Stromal cell of bone marrow (primary cell): Measurements from ENCODE around the gene NAALADL2.
"Not testable (repeated sequence)": the region's sequence is repeated elsewhere in the genome, so short reads cannot be mapped to it uniquely, and the experiment has no call there.

ENCODE experiments used
- DNase-seq: peaks from one replicate; pipeline ENCODE4 v3.0.0-alpha.2; 2012; ENCODE audit warnings: low read depth

Gene NAALADL2

DNA sequence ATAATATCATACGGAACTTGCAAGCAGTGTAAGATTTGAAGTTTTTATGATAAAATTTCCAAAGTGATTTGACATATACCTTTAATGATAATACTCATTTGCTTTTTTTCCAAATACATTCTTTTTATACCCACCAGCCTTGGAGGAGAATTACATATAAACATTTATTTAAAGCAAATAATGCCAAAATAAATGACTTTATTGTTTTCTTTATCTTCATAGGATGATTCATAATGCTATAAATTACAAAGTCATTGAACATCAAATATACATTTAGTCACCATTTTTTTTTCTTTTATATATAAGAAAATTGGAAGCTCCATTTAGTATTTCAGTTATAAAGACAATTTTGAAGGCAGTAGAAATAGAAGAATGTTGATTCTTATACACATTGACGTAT lies 450.9 kb downstream of the NAALADL2 start:
- no peak for DNase-seq

DNA sequence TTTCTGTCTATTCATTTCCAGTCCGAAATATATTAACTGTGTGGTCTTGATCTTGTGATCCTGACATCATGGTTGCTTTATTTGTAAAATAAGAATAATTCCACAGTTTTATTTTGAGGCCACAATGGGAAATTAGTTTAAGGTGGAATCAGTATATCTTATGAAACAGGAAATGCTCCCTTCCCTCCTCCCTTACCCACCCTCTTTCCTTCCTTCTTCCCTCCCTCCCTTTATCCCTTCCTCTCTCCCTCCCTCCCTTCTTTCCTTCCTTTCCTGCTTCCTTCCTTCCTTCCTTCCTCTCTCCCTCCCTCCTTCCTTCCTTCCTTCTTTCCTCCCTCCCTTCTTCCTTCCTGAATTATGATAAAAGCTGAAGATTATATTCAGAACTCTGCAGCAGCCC lies 452.3 kb downstream of the NAALADL2 start:
- DNase-seq = no peak

DNA sequence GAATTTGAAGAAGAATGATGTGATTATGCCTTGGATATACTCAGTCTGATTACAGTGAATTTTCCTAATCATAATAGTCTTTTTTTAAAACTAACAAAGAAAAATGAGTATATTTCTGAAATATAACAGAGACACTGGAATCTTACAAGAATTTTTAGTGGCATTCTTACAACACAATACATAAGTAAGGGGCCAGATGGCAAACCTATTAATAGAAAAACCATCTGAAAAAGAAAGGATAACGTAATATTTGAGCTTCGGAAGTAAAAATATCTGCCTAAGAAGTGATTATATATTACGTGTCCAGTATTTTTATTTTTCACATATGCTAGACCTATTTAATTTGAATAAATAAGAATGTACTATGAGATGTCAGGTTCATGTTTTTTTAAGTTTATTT lies 452.8 kb downstream of the NAALADL2 start:
- no peak for DNase-seq

DNA sequence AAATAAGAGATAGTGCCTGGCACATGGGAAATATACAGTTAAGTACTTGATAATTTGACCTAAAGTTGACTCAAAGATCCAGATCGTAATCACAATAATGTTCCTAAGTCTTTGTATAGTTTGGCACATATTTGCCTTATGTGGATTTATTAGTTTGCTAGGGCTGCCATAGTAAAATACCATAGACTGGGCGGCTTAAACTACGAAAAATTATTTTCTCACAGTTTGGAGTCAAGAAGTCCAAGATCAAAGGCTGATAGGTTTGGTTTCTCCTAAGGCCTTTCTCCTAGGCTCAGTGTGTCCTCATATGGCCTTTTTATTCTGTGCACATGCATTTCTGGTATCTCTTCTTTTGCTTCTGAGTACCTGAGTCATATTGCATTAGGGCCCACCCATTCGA lies 453.7 kb downstream of the NAALADL2 start:
- DNase-seq = no peak

DNA sequence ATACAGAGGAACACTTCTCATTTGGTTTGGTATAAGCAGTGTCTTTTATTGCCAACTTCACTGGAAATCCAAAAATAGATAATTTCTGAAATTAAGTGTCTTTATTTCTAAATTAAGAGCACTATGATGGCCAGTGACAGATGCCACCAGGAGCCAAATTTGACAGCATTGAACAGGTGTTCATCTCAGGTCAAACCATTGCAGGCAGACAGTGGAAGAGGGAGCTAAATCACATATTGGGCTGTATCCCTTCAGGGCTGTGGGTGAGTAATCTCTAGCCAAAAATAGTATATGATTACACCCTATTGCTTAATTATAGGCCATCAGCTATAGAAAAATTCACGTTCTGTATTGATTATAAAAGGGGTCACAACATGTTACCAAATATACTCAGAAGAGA lies 457.7 kb downstream of the NAALADL2 start:
- DNase-seq = no peak

DNA sequence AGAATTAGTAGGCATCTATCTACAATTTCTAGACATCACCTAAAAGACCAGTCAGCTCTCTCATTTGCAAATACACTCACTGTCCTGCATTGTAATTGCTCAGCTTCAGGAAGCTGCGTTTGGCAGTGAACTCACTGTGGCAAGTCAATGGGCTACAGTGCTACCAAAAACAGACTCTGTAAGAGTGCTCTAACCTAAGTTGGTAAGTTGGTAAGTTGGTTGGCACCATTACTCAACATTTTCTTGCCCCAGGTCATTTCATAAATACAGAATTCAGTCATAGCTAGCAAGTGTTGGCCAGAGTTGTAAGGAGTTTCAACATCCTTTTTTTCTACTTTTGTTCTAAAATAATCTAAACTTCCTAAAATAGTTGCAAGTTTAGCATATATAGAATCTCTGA lies 466.3 kb downstream of the NAALADL2 start:
- DNase-seq = no peak

DNA sequence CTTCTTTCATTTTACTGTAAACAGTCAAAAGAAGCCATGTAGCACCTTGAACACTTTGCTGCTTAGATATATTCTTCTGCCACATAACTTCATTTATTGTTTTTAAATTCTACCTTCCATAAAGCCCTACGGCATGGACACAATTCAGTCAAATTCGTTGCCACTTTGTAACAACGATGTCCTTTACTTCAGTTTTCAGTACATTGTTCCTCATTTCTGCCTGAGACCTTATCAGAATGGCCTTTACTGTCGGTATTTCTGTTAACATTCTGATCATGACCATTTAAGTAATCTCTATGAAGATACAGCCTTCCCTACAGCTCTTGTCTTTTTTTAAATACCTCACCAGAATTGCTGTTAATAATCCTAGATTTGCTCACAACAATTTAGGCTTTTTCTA lies 466.9 kb downstream of the NAALADL2 start:
- no peak for DNase-seq

DNA sequence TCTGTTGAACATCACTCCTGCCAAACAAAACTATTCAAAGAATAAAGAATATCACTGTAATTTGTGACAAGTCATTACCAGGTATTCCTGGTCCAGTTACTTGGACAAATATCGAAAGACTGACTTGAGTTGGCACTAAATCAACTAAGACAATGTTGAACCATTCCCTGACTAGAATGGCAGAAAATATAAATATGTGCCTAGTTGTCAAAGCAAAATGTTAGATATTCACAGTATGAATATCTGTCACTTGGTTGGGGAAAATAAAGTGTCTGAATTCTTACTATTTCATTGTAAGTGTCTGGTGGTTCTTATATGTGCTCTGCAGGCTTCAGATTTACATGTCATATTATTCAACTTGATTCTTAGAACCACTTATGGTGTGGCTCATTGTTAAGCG lies 470.2 kb downstream of the NAALADL2 start:
- no peak for DNase-seq

DNA sequence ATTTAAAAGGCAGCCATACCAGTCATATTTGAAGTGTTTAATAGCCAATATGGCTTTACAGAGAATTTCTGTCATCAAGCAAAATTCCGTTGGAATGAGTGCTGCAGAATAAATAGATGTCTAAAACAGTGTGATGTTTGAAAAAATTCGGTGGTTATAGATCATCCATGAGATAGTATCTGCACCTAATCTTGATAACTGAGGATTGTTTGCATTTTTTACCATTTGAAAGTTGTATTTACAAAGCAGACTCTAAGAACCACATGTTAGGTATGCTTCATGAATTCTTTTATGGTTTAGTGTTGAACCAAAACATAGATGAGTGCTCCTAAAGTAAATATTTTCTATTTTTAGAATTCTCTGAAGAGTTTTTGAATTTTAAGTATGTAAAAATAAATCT lies 476.1 kb downstream of the NAALADL2 start:
- DNase-seq = no peak

DNA sequence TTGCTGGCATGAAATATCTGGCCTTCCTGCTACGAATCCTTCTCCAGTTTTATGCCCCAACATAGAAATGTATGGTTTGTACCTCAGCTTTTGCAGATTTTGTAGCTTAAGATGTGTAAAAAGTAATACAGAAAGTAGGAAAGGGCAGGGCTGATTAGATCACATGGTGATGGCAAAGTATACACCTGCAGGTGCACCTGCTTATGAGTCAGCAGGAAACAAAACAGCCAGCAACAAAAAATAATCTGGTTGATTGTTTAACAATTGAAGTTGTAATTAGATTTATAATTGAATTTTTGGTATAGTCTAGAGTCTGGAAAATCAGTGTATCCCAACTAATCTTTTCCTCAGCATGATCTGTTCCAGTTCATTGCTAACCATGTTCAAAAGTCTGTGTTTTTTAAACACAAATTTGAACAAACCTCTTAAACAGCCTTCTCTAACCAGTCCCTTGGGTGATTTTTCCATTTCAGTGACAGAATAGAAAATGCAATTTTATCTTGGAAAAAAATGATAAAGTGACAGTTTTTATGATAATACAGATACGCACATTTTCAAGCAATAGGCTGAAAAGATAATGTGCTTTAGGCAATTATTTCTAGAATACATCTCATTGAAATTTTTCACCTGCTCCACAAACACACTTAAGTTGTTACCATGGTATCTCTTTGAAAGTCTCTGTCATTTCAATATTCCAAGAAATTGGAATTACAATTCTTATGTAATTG lies 477.4 kb downstream of the NAALADL2 start:
- DNase-seq = no peak

DNA sequence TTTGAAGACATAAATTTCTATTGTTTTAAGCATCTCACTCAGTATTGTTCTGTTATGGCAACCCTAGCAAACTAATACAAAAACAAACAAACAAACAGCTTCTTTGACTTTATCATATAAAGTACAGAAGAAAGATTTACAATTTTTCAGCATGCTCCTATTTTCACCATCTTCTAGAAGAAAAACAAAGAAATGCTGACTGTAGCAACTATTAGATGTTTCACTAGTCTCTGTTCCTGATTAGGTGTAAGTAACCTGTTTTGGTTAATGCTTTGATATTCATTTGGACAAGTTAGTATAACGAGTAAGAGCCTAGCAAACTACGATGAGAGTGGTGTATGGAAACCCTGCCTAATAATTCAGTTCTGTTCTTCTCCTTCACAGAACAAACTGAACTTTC lies 478.5 kb downstream of the NAALADL2 start:
- no peak for DNase-seq

DNA sequence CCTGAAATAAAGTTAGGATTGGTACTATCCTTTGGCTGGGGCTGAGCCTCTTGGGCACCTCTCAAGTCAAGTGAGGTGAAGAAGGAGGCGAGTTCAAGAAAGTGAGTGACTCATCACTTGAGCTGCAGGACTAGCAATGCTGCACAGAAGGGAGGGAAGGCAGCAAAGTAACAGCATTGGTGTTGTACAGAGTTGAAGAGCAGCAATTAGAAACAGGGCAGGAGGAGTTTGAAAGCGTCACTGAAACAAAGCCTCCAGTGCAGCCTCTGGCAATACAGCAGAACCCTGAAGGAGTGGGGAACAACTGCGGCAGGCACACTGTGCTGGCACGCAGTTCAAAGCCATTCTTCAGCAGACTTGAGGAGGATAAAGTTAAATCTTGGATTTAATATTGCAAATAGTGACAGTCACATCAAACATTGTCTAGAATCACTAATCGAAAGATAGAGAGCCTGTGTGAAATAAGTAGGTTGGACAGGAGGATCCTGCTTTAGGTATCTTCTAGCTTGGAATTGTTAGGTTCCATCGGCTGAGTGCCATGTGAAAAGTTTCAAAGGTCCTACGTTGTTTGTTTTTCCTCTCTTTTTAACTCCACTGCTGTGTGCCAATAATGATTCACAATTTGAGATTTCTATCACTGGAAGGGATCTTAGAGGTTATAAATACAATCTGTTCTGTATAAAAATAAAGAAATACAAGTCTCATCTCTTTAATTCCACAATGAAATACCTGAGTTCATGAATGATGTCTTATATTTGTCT lies 479.8 kb downstream of the NAALADL2 start:
- DNase-seq = peak; percentile 60

DNA sequence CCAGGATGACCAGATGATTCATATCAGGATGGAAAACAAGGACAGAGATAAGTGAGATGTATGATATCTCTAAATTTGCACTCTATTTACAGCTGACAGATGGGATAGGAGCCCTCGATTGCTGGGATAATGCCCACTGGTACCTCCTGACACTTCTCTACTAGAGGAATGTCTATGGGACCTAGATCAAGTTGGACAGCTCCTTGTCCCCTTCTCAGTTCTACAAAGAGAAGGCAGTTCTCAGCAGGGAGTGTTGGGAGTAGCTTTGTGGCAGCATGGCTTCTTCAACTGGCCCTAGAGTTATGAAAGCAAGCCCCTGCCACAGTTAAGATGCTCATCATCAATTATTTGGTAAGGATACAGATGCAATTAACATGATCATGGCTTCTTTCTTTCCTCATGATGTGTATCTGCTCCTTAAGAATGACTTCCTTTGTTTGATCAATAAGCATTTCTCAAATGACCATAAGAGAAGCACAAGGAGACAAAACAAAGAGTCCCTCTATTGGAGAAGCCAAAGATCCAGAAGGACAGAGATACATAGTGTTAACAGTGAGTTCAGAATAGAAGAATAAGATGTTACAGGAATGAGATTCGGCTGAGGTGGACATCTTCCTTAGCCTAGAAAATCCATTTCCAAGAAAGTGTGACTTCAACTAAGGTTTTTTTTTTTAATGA lies 481.3 kb downstream of the NAALADL2 start:
- no peak for DNase-seq

DNA sequence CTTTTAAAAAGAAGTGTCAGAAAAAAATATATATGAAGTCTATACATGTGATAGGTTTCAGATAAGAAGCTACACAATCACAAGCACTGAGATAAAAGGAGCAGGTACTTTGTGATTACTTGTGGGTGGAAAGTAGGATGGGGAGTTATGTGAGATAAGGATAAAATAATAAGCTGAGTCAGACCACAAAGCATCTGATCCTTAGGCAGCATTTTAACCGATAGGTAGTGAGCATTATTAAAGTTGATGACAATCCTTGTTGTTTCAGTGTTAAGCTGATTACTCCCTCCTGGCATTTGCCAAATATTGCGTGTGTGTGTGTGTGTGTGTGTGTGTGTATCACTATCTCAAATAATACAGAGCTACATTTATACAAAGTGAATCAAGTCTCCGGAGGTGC lies 483.1 kb downstream of the NAALADL2 start:
- DNase-seq = no peak

DNA sequence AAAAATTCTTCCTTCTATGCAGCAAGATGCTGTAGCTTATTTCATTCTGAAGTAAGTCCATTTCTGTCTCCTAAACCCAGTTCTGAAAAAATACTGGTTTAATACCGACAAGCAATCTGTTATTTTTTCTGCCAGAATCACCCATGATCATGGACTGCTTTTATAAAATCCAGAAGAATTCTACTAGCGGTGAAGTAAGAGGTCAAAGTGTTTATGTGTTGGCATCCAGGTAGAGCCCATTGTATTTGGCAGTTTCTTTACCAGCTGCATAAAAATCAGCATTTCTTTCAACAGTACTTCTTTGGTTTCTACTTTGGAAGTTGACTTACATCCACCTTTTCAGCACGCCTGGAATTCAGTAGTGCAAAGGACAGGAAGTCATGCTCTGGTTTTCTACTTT lies 484.8 kb downstream of the NAALADL2 start:
- DNase-seq = no peak

DNA sequence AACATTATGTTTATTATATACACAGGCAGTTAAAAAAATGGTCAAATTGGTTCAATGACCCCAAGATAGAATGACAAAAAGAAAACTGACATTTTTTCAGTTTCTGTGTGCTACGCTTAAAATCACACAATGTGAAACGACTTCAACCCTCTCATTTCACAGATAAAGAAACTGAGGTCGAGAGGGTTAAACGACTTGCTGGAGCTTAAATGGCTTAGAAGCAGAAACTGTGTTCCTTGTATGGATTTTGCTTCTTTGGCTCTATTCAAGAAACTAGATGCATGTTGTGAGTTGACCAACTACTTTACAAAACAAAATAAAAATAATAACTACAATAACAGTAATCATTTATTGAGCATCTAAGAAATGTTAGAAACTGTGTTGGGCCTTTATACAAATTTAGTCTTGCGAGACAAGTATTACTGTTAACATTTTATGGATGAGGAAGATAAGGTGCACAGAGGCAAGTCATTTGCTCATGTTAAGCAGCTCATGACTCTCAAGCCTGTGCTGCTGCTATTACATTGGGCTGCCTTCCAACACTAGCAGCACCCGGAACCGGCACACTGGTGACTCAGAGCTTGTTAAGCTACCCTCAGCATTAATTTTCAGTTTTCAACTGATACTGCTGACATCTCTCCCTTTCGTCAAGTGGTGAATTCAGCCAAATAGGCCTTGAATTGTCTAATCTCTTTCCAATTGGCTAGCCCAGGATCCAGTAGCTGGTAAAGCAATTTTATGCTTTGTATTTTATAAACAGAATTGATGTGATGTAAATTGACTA lies 487.6 kb downstream of the NAALADL2 start:
- peak; percentile 93 for DNase-seq

DNA sequence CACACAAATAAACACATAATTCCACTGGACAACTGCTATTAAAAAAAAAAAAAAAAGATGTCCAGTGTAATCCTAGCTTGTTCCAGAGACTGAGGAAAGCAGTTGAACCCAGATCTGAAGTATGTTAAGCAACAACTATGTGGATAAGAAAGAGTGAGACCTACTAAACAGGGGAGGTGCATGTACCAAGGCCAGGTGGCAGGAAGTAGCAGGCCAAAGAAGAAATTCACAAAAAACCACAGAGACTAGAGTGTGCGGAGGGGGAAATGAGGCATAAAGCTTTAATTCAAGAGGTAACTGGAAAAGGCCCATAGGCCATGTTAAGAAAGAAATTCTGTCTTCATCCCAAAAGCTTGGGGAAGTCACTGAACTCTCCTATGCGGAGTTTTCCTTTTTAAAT lies 490.0 kb downstream of the NAALADL2 start:
- no peak for DNase-seq

DNA sequence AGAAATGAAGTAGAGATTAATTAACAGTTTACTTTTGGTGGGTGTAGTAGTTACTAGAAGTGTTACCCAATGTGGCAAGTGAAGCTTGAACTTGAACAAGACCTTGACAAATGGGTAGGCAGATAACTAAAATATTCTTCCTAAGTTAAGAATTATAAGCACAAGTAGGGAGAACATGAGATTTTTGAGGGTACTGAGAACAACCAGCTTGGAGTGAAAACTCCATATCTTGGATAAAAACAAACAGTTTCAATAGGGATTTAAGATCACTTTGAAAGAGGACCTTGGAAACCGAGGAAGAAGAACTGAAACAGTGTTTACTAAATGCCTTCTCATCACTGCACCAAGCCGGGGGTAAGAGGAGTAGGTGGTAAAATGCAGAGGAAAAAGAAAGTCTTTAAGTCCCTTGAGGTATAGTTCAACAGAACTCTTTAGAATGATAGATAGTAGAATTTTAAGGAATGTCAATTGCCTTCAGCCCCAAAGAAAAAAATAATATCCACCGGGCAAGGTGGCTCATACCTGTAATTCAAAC lies 496.7 kb downstream of the NAALADL2 start:
- DNase-seq = no peak

DNA sequence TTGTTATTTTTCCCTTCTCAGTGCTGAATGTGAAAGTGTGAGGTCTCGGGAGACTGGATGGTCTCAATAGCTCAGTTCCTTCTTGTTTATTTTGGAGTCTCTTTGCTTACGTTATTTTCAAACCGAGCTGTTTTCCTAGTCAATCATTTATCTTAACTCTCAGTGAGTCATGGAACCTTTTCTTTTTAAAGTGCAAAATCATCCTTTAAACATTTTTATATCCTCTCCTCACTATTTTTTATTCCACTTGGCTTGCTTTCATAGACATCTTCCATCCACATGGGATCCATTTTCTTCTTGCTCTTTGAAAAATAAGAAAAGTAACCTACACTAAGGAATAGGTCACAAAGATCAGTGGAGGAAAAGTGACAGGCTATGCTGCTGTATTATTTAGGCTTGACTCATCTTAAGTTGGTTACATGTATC lies 497.8 kb downstream of the NAALADL2 start:
- peak; percentile 16 for DNase-seq

DNA sequence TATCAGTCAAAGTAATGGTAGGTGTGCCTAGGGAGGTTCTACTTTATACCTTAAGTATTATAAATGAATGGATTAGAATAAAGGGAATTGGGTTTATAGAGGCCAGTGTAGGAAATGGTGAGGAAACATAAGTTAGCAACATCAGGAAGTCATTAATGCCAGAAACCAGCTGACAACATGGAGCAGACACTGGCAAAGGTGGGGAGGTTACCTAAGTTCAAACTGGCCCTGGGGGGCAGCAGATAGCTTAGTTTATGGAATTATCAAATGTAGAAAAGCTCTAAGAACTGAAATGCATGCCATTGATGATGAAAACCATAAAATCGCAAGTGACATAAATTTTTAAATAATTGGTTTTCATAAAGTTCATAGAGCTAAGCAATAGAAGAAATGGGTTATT lies 498.6 kb downstream of the NAALADL2 start:
- DNase-seq = no peak

DNA sequence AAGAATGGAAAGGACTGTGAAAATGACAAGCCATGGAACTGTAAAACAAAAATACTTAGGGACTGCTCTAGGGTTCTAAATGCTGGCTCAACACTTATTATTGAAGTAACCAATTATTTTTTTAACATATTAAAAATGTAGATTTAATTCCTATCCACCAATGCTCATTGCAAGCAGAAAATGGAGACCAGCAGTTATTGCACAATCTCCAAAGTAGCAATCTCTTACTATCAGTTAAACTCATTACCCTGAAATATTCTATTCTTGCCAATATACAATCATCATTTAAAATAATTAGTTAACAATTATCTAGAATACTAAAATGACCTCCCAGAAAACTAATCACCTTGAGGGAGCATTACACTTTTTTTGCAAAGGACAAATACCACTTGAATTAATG lies 499.8 kb downstream of the NAALADL2 start:
- DNase-seq = no peak

DNA sequence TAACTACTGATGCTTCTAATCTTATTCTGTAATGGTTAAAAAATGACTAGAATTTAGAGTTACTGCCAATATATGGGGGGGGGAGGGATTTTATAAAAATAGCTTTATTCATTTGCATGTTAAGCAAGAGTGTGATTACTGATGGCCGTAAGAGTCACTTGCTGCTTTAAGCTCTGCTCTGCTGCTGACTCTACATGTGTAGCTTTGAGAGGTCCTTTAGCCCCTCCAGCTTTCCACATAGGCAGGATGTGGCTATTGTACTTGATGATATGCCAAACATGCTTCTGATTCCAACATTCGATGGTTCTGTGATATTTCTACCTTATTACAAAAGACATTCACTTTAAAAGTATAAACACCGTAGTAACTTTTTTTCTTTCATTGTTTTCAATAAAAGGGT lies 511.3 kb downstream of the NAALADL2 start:
- not testable (repeated sequence) for DNase-seq
